Spleen (tissue), 7 donors: ENCODE measurements around the gene FAM9B.

Experiments used
- POLR2A ChIP-seq, 3 donors: fragments of 450-650 bp; IDR thresholded peaks; one replicate each; pipeline ENCODE4 v1.5.1; 2017; ENCODE audit warnings: antibody characterized with exemption in 3 of 3, mild to moderate bottlenecking in 1 of 3
- POLR2AphosphoS5 ChIP-seq, 3 donors: sonication (generic); formaldehyde crosslinking; IDR thresholded peaks; one replicate each; pipeline ENCODE4 v1.5.1; 2017; ENCODE audit warnings: antibody characterized with exemption in 3 of 3
- TF ChIP-seq, protein P1 (sequence below), 11 experiments: fragments of 200-600 bp in 7 of 11; fragments of 450-650 bp in 4 of 11; sonication (generic) in 4 of 11; IDR thresholded peaks in 8 of 11; conservative IDR thresholded peaks in 3 of 11; 1 replicate in 7 of 11; 2 replicates in 4 of 11; pipeline versions ENCODE4 v1.4.0 to v1.8.0; 2016 to 2021; ENCODE audit warnings: antibody characterized with exemption in 11 of 11, inconsistent platforms in 4 of 11, mild to moderate bottlenecking in 1 of 11
- donor health status: DM: no; HTN: no; CAD: no; lungs with moderate emphysema.
- donor health status: DM: no; HTN: no; CAD: no.
- donor health status: DM: no; HTN: no; CAD: no.

DNA sequence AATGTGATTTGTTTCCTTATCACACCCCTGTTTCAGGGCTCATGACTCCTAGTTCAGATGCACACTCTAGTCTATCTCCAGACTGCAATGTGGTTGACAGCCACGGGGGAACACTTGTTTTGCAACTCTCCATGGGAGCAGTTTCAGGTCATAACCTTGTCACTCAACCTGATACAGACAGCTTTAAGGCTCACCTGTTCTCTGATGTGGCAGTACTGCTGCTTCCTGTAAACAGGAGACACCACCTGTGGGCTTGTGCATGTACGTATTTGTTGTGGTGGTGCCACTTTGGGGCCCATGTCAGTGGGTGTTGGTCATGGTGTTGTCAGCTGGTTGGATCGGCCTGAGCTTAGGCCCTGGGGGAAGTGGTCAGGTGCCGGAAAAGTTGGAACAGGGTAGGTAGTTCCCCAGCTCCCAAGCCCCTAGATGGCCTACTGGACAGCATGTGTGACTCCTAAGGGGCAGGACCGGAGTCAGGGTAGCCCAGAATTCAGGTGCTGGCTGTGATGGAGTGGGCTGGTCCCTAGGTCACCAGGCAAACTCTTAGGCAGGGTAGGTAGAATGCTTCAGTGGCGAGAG is 46.2 kb downstream of the FAM9B start:
- TF ChIP-seq, protein P1, sequence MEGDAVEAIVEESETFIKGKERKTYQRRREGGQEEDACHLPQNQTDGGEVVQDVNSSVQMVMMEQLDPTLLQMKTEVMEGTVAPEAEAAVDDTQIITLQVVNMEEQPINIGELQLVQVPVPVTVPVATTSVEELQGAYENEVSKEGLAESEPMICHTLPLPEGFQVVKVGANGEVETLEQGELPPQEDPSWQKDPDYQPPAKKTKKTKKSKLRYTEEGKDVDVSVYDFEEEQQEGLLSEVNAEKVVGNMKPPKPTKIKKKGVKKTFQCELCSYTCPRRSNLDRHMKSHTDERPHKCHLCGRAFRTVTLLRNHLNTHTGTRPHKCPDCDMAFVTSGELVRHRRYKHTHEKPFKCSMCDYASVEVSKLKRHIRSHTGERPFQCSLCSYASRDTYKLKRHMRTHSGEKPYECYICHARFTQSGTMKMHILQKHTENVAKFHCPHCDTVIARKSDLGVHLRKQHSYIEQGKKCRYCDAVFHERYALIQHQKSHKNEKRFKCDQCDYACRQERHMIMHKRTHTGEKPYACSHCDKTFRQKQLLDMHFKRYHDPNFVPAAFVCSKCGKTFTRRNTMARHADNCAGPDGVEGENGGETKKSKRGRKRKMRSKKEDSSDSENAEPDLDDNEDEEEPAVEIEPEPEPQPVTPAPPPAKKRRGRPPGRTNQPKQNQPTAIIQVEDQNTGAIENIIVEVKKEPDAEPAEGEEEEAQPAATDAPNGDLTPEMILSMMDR (IDR thresholded peaks at IDR 0.05 in 8 of 11, conservative IDR thresholded peaks at IDR 0.05 in 3 of 11) = no peak
- TF ChIP-seq POLR2A (IDR thresholded peaks at IDR 0.05) (no peak), POLR2AphosphoS5 (IDR thresholded peaks at IDR 0.05) (no peak)
